H1 (cell line): ENCODE measurements around the gene MARCHF9. TPM values are rescaled to one million over a fixed set of nuclear protein-coding genes. Genes with fewer than 3 reads are reported as not detected.

Source experiments
- CTCF ChIA-PET: fragments of 300-600 bp; sonication (Branson Sonifier 250); formaldehyde crosslinking; loops from one replicate; lab custom pipeline; 2021; ENCODE audit not compliant: partially characterized antibody; lab: Charles Lee
- POLR2A ChIA-PET: fragments of 300-600 bp; sonication (Branson Sonifier 250); formaldehyde crosslinking; loops from one replicate; lab custom pipeline; 2021; ENCODE audit warnings: inconsistent platforms; ENCODE audit not compliant: partially characterized antibody; lab: Charles Lee
- DNase-seq, 2 experiments: peaks; one replicate each; pipeline versions ENCODE4 v3.0.0 to v3.0.0-alpha.2; 2010 to 2022; ENCODE audit warnings: low spot score in 2 of 2, low read depth in 1 of 2, mixed read lengths in 1 of 2
- FAIRE-seq: peaks from 2 replicates; lab custom pipeline; 2011; peaks lifted over from hg19 to GRCh38; lab: Jason Lieb, UNC
- H2AFZ ChIP-seq: 2 replicates; pipeline ENCODE4 v1.8.1; 2012; ENCODE audit warnings: low read length, inconsistent platforms
- H2AK5ac ChIP-seq: 2 replicates; pipeline ENCODE4 v1.6.1; 2013; ENCODE audit warnings: low read depth, low read length
- H2BK120ac ChIP-seq: replicated peaks from 2 replicates; pipeline ENCODE3; 2013; ENCODE audit warnings: low read depth, low read length, inconsistent platforms
- H2BK12ac ChIP-seq: 2 replicates; pipeline ENCODE4 v1.6.1; 2013; ENCODE audit warnings: low read depth, low read length
- H2BK15ac ChIP-seq: 2 replicates; pipeline ENCODE4 v1.6.1; 2013; ENCODE audit warnings: low read length
- H2BK20ac ChIP-seq: 2 replicates; pipeline ENCODE4 v1.6.1; 2013; ENCODE audit warnings: low read length
- H2BK5ac ChIP-seq: 2 replicates; pipeline ENCODE4 v1.6.1; 2013; ENCODE audit warnings: low read depth, low read length
- H3K14ac ChIP-seq: 2 replicates; pipeline ENCODE4 v1.6.1; 2013; ENCODE audit warnings: inconsistent platforms; ENCODE audit not compliant: insufficient read length
- H3K18ac ChIP-seq: 2 replicates; pipeline ENCODE4 v1.6.1; 2013; ENCODE audit warnings: low read length; ENCODE audit errors: extremely low read depth
- H3K23ac ChIP-seq: 2 replicates; pipeline ENCODE4 v1.6.1; 2013; ENCODE audit warnings: inconsistent platforms; ENCODE audit not compliant: insufficient read length
- H3K23me2 ChIP-seq: 2 replicates; pipeline ENCODE4 v1.6.1; 2013; ENCODE audit warnings: low read depth, low read length
- H3K27ac ChIP-seq: 2 replicates; pipeline ENCODE4 v1.6.1; 2011; ENCODE audit warnings: low read depth, low read length, inconsistent platforms
- H3K27me3 ChIP-seq, 4 experiments: replicated peaks in 1 of 4; 1 replicate in 1 of 4; 2 replicates in 3 of 4; pipeline versions ENCODE4 v1.6.1 to v1.8.1; 2011 to 2013; ENCODE audit warnings: low read length in 3 of 4, mild to moderate bottlenecking in 3 of 4, inconsistent platforms in 2 of 4, mixed read lengths in 2 of 4, moderate library complexity in 1 of 4; ENCODE audit not compliant: control insufficient read depth in 3 of 4, insufficient read depth in 3 of 4; ENCODE audit errors: extremely low read depth in 1 of 4
- H3K36me3 ChIP-seq, 4 experiments: 2 replicates each; pipeline versions ENCODE4 v1.6.1 to v1.8.1; 2011 to 2013; ENCODE audit warnings: mild to moderate bottlenecking in 4 of 4, low read length in 3 of 4, moderate library complexity in 2 of 4, control low read depth in 1 of 4, inconsistent platforms in 1 of 4; ENCODE audit not compliant: insufficient read depth in 4 of 4, control insufficient read depth in 2 of 4
- H3K4ac ChIP-seq: replicated peaks from 2 replicates; pipeline ENCODE3; 2013; ENCODE audit warnings: low read length, low read depth, mixed read lengths, inconsistent platforms; ENCODE audit not compliant: insufficient read length
- H3K4me1 ChIP-seq, 4 experiments: replicated peaks in 1 of 4; 1 replicate in 1 of 4; 2 replicates in 3 of 4; pipeline versions ENCODE4 v1.6.1 to v1.8.1; 2011 to 2013; ENCODE audit warnings: low read length in 3 of 4, inconsistent platforms in 2 of 4, mixed read lengths in 1 of 4; ENCODE audit not compliant: insufficient read depth in 4 of 4, control insufficient read depth in 3 of 4
- H3K4me2 ChIP-seq, 2 experiments: 2 replicates each; pipeline versions ENCODE4 v1.6.1 to v1.8.1; 2011 to 2013; ENCODE audit warnings: low read depth in 2 of 2, low read length in 2 of 2, control low read depth in 1 of 2, inconsistent platforms in 1 of 2, mild to moderate bottlenecking in 1 of 2; ENCODE audit not compliant: insufficient read depth in 1 of 2
- H3K4me3 ChIP-seq, 4 experiments: fragments of 200-600, 300-600 bp in 1 of 4; sonication (generic), shearing (Covaris generic), sonication (Bioruptor Twin) in 1 of 4; 2 replicates each; pipeline versions ENCODE4 v1.5.1 to v1.8.1; 2011 to 2016; ENCODE audit warnings: low read length in 4 of 4, low read depth in 3 of 4, control low read depth in 2 of 4, inconsistent platforms in 2 of 4, mild to moderate bottlenecking in 2 of 4, mixed read lengths in 1 of 4, moderate library complexity in 1 of 4; ENCODE audit not compliant: insufficient read depth in 2 of 4; ENCODE audit errors: extremely low read depth in 1 of 4
- H3K56ac ChIP-seq: replicated peaks from 2 replicates; pipeline ENCODE3; 2013; ENCODE audit warnings: low read depth, mild to moderate bottlenecking, mixed read lengths, low read length, inconsistent platforms; ENCODE audit not compliant: insufficient read length
- H3K79me1 ChIP-seq: 2 replicates; pipeline ENCODE4 v1.6.1; 2013; ENCODE audit warnings: low read depth, low read length, control low read depth
- H3K79me2 ChIP-seq, 2 experiments: 2 replicates each; pipeline versions ENCODE4 v1.6.1 to v1.8.1; 2012 to 2013; ENCODE audit warnings: low read length in 2 of 2, mild to moderate bottlenecking in 2 of 2, inconsistent platforms in 1 of 2; ENCODE audit not compliant: insufficient read depth in 2 of 2, control insufficient read depth in 1 of 2
- H3K9ac ChIP-seq, 4 experiments: replicated peaks in 1 of 4; 1 replicate in 1 of 4; 2 replicates in 3 of 4; pipeline versions ENCODE4 v1.6.1 to v1.8.1; 2011 to 2013; ENCODE audit warnings: low read depth in 3 of 4, low read length in 3 of 4, control low read depth in 2 of 4, mild to moderate bottlenecking in 2 of 4, moderate library complexity in 2 of 4, inconsistent platforms in 1 of 4; ENCODE audit errors: extremely low read depth in 1 of 4
- H3K9me3 ChIP-seq, 2 experiments: 2 replicates each; pipeline versions ENCODE4 v1.6.1 to v1.8.1; 2012 to 2013; ENCODE audit warnings: mild to moderate bottlenecking in 2 of 2, moderate library complexity in 2 of 2, control low read depth in 1 of 2, inconsistent platforms in 1 of 2, low read depth in 1 of 2, low read length in 1 of 2, mixed read lengths in 1 of 2; ENCODE audit not compliant: insufficient read depth in 2 of 2
- H4K20me1 ChIP-seq, 2 experiments: replicated peaks in 1 of 2; 2 replicates each; pipeline versions ENCODE3 to v1.8.1; 2011 to 2013; ENCODE audit warnings: inconsistent platforms in 2 of 2, low read length in 2 of 2, mild to moderate bottlenecking in 1 of 2; ENCODE audit not compliant: insufficient read depth in 2 of 2, control insufficient read depth in 1 of 2
- H4K5ac ChIP-seq: 2 replicates; pipeline ENCODE4 v1.6.1; 2013; ENCODE audit warnings: low read length, low read depth, mixed read lengths, inconsistent platforms; ENCODE audit not compliant: insufficient read length
- H4K8ac ChIP-seq: 2 replicates; pipeline ENCODE4 v1.8.0; 2013; ENCODE audit warnings: mild to moderate bottlenecking, moderate library complexity, low read length, inconsistent platforms; ENCODE audit not compliant: insufficient read depth; ENCODE audit errors: extremely low read depth
- H4K91ac ChIP-seq: replicated peaks from 2 replicates; pipeline ENCODE3; 2013; ENCODE audit warnings: low read length, mixed read lengths, inconsistent platforms; ENCODE audit not compliant: insufficient read length
- ASH2L ChIP-seq: fragments of 200-600, 300-600 bp; sonication (generic); IDR thresholded peaks from one replicate; pipeline ENCODE4 v1.7.1; 2017; ENCODE audit warnings: low read length
- BCL11A ChIP-seq, 2 experiments: IDR thresholded peaks; one replicate each; pipeline ENCODE4 v1.6.1; 2011; ENCODE audit warnings: low read depth in 2 of 2, low read length in 2 of 2, mild to moderate bottlenecking in 2 of 2
- CHD2 ChIP-seq: IDR thresholded peaks from 2 replicates; pipeline ENCODE4 v1.6.1; 2012; ENCODE audit warnings: low read length, improper control_type of control experiment
- EGR1 ChIP-seq: IDR thresholded peaks from 2 replicates; pipeline ENCODE4 v1.6.1; 2011; ENCODE audit warnings: low read depth, low read length, borderline replicate concordance
- EZH2 ChIP-seq: fragments of 200-600 bp; sonication (generic); IDR thresholded peaks from 2 replicates; pipeline ENCODE4 v1.7.1; 2012; ENCODE audit warnings: low read depth, mild to moderate bottlenecking, moderate library complexity, low read length, inconsistent platforms; ENCODE audit not compliant: severe bottlenecking
- JUND ChIP-seq: IDR thresholded peaks from 2 replicates; pipeline ENCODE4 v1.6.1; 2011; ENCODE audit warnings: mild to moderate bottlenecking, improper control_type of control experiment, low read length
- RAD21 ChIP-seq, 2 experiments: IDR thresholded peaks in 1 of 2; conservative IDR thresholded peaks in 1 of 2; 2 replicates each; pipeline ENCODE4 v1.6.1; 2011; ENCODE audit warnings: low read depth in 2 of 2, low read length in 2 of 2, improper control_type of control experiment in 1 of 2, inconsistent platforms in 1 of 2, mild to moderate bottlenecking in 1 of 2, moderate library complexity in 1 of 2
- TBP ChIP-seq: IDR thresholded peaks from 2 replicates; pipeline ENCODE4 v1.6.1; 2011; ENCODE audit warnings: low read depth, low read length, improper control_type of control experiment
- ZNF274 ChIP-seq: IDR thresholded peaks from 2 replicates; pipeline ENCODE4 v1.7.0; 2012; ENCODE audit warnings: low read length, borderline replicate concordance; ENCODE audit errors: extremely low read depth
- WGBS, 2 experiments: shearing (Covaris generic) in 1 of 2; methylation state at CpG; one replicate each; pipeline versions ENCODE4 v1.1.6 to v1.1.7; 2013 to 2015; ENCODE audit warnings: low lambda C conversion rate in 2 of 2, mixed read lengths in 2 of 2, inconsistent platforms in 1 of 2, low coverage in 1 of 2, missing lambda C conversion rate in 1 of 2; ENCODE audit not compliant: insufficient replicate concordance in 2 of 2, insufficient coverage in 1 of 2, insufficient read length in 1 of 2; ENCODE audit errors: extremely low coverage in 1 of 2, missing lambda C conversion rate in 1 of 2; 5-methylcytosine and 5-hydroxymethylcytosine counted together
- polyA plus RNA-seq, 7 experiments: library from polyadenylated mRNA; depleted of rRNA in 3 of 7; stranded (reverse) in 5 of 7; unstranded in 2 of 7; fragments of >200 nt in 5 of 7; fragments of 200-250 nt in 2 of 7; gene quantifications; 1 replicate in 5 of 7; 2 replicates in 1 of 7; 4 replicates in 1 of 7; pipeline versions ENCODE4 v1.2.1 to v1.2.3, GENCODE V29; 2011 to 2013; ENCODE audit warnings: missing spikeins in 2 of 7, mixed read lengths in 2 of 7
- total RNA-seq: library from RNA; stranded (reverse); fragmentation: NEBNext Ultra II Directional; extraction: Animal tissue kit (Norgen Biotek cat#: 25700); gene quantifications from 2 replicates; pipeline ENCODE4 v1.2.1, GENCODE V29; 2021

The MARCHF9 gene
- total and polyA plus RNA-seq, 2 of the 8 experiments (the other 6 are each of a cell fraction or from before 2014, with no cell fraction given) = 6.4 to 7.8 TPM

- DNase-seq (no peak), FAIRE-seq (no peak)
- Histone ChIP-seq H3K9ac (no peak overlapping the region), H3K56ac (no peak overlapping the region), H2AFZ (no peak overlapping the region), H3K23ac (no peak overlapping the region), H4K91ac (no peak overlapping the region), H3K79me2 (no peaks in the 10 kb centered on the region), H2AK5ac (no peak overlapping the region), H3K14ac (no peak overlapping the region), H3K23me2 (no peaks in the 10 kb centered on the region; the same call in 1 of the 2 replicates), H2BK15ac (no peak overlapping the region), H3K4ac (no peak overlapping the region), H2BK12ac (no peak overlapping the region), H3K18ac (no peak overlapping the region), H3K36me3 (peaks cover 0 to 5% (median 0%) of the 10 kb centered on the region in 4 experiments; a peak in 1 of 8 replicates), H4K20me1 (peaks cover 0 to 17% of the 10 kb centered on the region in 2 experiments), H3K4me3 (no peak overlapping the region), H2BK20ac (no peak overlapping the region), H4K8ac (no peak overlapping the region), H4K5ac (no peak overlapping the region), H2BK5ac (no peak overlapping the region), H3K79me1 (no peaks in the 10 kb centered on the region), H3K4me2 (no peak overlapping the region), H3K27me3 (peaks cover 36 to 96% (median 80%) of the 10 kb centered on the region in 4 experiments), H3K9me3 (no peaks in the 10 kb centered on the region; a peak in 1 of 4 replicates), H2BK120ac (no peak overlapping the region), H3K27ac (no peak overlapping the region), H3K4me1 (peaks cover 6 to 20% (median 10%) of the 10 kb centered on the region in 4 experiments; a peak in 6 of 7 replicates)
- POLR2A ChIA-PET = interaction anchor here (0.9 to 3.4 kb wide), 4 partner anchors 9 to 113 kb away, joined by 4 to 10 read pairs (median 5); partner anchors contain the start of gene TSPAN31
- 90% methylated on average over 11 of the region's 11 CpGs; no CpG with 5 or more reads in 1 of the 2 experiments for WGBS, 2 experiments
- CTCF ChIA-PET = interaction anchor here (0.5 to 11.2 kb wide), 15 partner anchors 9 to 272 kb away, joined by 3 to 149 read pairs (median 4); partner anchors contain the start of genes B4GALNT1 and TSPAN31
- no peak for TF ChIP-seq BCL11A (IDR thresholded peaks at IDR 0.05; ENCODE audit: low read depth in 2 of 2, low read length in 2 of 2)
- TF ChIP-seq TBP = no peak
- TF ChIP-seq EZH2 = no peak
- no peak for TF ChIP-seq JUND
- TF ChIP-seq EGR1 = no peak
- no peak for TF ChIP-seq CHD2
- TF ChIP-seq RAD21 (IDR thresholded peaks at IDR 0.05 in 1 of 2, conservative IDR thresholded peaks at IDR 0.05 in 1 of 2; ENCODE audit: low read depth in 2 of 2, low read length in 2 of 2) = no peak
- TF ChIP-seq ASH2L = no peak
- TF ChIP-seq ZNF274 = no peak
Measured at GRCh38 chr12:57732726-57733593, 21.9 kb upstream of the MARCHF9 start.
